Amniotic stem cell (primary cell): ENCODE results near the gene AKIRIN2.

Experiments used
- DNase-seq: peaks from one replicate; lab custom pipeline; 2025; lab: John Stamatoyannopoulos, UW

Gene AKIRIN2

DNA sequence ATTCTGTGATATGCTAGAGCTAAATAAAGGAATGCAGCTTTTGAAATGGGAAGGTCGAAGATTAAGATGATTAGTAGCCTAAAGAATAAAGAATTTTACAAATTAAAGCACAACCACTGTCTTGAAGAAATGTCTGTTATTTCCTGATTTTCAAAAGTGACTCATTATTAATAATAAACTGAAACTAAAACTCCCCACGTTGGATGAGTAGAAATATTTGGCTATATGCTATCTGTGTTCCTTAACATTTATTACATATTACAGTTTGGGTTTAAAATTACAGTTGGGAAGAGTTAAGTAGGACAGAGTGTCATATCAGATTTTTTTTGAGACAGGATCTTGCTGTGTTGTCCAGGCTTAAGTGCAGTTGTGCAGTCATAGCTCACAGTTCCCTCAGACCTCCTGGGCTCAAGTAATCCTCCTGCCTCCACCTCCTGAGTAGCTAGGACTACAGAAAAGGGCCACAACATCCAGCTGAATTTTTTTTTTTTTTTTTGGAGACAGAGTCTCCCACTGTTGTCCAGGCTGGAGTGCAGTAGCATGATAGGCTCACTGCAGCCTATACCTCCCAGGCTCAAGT is 47.1 kb downstream of the AKIRIN2 start:
- DNase-seq: no peak

DNA sequence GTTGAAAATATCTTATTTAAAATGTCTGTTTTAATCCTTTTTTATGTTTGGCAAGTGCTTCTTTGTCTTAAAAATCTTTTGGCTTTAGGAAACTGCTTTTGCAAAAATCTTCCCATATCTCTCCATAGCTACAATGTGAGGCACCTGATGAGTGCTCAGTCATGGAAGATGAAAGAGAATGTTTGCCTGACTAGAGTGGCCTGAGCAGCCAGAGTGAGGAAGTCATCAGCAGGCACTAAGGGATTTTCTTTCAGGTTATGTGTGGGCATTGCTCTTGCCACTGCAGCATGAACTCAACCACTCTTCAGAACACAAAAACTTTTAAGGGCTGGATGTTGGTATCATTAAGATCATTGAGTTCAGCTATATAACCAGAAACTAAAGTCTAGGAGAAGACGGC is 47.9 kb downstream of the AKIRIN2 start:
- DNase-seq: no peak

DNA sequence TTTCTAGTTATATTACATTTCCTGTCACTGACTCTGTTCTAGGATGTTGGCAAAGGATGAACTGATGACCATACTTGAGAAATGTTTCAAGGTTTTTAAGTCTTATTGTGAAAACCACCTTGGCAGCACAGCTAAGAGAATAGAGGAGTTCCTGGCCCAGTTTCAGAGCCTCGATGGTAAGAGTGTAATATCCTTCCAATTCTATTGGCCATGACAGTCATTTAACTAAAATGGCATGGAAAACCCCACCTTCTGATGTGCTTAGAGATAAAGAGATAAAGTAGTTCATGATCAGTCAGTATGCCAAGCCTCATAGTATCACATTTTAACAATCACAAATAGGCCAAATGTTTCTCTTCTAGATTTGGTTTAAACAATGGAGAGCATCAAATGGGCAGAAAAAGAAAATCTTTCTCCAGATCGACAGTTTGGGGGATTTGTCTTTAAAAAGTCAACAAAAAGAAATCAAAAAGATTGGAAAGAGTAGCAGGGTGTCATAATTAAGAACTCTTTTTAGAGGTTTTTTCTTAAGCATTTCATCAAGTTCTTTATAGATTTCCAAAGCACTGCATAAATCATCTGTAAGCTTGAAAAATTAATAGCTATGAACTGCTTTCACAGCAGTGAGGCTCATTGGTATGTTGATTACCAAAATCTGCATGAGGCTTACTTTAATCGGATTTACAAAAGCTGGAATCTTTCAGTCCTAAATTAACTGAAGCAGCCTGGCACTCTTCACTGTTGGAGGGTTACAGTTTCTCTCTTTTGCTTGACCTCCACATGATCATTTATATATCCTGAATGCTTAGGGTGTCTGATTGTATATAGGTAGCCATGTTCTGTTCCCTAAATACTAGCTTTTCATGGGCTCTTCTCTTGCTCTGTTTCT is 48.7 kb downstream of the AKIRIN2 start:
- no peak for DNase-seq

DNA sequence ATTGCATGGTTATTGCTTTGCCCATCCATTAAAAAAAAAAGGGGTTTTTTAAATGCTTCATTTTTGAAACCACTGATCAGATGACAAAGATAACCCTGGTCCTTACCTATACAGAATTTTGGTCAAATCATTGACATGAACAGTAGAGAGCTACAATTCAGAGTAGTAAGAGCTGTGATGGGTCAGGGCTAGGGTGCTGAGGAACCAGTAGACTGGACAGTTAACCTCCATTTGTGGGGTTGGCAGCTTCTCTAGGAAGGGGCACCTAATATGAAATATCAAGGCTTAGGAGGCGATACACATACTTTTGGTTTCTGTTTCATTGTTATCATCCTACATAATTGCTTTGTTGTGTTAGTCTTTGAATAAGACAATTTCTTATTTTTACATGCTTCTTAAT is 57.0 kb downstream of the AKIRIN2 start:
- DNase-seq: no peak

DNA sequence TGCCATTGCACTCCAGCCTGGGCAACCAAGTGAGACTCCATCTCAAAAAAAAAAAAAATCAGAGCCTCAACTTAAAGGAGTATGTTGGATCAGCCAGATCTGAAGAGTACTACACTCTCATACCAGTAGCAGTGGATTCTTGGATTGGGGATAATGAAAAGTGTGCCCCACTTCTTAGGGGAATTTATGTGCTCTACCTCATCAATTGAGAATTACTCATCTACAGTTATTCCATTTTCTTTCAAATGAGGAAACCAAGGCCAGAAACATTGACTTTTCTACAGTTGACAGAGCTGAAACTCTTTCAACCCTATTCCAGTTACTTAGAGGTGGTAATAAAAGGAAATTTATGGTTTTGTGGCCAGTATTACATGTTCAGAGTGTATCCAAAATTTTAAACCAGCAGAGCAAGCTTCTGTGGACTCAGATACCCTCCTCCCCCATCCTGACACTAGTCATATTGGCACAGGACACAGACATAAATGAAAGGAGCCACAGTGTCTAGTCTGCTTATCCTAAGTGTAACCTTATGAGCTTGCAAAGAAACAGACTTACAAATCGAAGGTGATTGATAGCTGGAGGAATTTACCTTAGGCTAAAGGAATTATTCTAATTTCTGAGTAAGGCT is 60.9 kb downstream of the AKIRIN2 start:
- no peak for DNase-seq

DNA sequence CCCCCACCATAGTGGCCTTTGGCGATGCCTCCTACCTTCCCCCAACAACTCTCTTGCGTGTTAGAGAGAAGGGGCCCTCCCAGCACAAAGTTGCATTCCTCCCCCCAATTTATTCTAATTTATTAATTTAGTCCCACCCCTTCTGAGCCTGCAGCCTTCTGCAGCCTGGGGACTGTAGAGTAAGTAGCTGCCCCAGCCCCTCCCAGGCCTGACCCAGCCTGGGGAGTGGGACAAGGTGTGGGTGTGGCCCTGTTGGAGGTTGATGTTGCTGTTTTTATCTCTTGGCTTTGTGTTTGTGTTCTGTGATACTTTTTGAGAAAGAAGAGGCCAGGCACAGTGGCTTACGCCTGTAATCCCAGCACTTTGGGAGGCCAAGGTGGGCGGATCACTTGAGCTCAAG is 62.7 kb downstream of the AKIRIN2 start:
- DNase-seq: no peak

DNA sequence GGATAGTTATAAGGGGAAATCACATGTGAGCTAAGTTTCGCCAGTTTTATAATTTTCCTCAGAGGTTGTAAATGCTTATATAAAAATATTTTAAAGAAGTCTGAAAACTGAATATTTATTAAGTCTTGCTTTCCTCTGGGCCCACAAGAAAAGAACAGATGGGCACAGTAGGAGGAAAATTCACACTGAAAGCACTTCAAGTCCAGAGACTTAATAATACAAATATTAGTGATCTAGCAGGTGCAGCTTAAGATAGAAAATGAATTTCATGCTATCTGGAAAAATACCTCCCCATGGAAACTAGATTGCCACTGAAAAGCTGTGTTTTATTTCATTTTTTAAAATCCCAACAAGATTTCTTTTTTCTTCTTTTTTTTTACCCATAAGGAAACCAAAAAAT is 64.9 kb downstream of the AKIRIN2 start:
- DNase-seq: no peak

DNA sequence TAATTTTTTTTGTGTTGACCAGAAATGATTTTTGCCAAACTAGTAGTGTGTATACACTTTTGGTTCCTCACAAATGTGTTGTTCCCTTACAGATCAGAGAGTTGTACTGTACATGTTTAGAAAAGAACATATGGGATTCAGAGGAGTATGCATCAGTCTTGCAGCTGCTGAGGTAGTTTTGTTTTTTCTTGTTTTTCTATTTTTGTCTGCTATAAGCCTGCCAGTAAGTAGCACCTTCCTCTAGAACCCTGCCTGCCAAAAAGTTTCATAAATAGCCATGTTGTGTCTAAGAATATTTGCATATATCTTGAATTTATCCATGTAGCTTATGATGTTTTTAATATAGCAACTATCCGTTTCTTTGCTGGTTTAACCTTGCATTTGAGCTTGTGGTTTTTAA is 65.7 kb downstream of the AKIRIN2 start:
- DNase-seq: no peak

DNA sequence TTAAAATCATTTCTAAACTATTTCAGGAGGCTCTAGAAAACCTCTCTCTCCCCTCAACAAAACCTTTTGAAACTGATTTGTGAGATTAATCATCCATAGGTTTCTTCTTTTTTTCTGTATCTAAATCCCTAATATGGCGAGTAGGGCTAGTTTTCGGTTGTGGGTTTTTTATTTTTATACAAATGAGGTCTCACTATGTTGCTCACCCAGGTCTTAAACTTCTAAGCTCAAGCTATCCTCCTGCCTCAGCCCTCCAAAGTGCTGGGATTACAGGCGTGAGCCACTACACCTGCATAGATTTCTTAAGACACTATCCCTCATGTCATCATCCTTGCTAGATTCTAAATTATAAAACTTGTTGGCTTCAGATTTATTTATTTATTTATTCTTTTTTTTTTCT is 68.2 kb downstream of the AKIRIN2 start:
- DNase-seq: no peak

DNA sequence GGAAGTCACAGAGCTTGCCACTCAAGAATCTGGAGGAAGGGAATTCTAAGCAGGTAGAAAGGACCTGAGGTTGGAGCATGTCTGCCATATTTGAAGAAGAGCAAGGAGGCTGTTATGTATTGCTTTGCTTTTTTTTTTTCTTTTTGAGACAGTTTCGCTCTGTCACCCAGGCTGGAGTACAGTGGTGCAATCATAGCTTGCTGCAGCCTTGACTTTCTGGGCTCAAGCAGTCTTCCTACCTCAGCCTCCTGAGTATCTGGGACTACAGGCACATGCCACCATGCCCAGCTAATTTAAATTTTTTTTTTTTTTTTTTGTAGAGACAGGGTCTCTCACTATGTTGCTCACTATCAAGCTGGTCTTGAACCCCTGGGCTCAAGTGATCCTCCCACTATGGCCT is 71.3 kb downstream of the AKIRIN2 start:
- no peak for DNase-seq

DNA sequence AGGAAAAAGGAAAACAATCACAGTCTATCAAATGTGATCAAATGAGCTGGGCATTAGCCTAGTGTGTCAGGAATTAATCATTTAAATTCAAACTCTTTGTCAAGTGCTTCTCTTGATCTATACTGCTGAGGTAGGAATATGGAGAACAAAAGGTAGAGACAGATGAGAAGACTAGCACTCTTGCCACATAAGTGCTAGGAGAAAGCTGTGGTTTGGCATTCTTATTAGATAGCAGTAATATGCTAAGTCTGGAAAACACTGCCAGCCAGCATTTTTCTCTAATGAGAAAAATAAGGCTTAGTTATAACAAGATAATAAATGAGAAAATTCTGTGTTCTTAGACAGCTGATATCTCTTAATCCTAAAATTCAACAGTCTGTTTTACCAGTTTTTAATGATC is 73.2 kb downstream of the AKIRIN2 start:
- DNase-seq: no peak

DNA sequence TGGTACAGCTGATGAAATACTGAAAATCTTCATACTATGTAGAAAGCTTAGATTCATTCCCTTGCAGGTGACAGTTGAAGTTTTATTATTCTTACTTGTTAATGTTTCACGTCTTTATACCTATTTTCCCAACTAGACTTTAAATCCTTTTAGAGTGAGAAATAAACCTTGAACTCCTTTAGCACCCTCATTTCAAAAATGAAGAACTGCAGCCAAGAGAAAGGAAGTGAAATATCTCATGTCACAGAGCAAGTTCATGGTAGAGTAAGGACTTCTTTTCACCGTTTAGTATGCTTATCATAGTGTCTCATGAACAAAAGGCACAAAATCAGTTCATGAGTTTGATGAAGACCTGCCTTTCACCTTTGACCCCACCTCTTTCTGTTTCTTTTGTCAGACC is 73.6 kb downstream of the AKIRIN2 start:
- no peak for DNase-seq
